ENCODE results near the gene VPS13D. TPM values are rescaled to one million over a fixed set of nuclear protein-coding genes. Genes with fewer than 3 reads are reported as not detected.

The VPS13D gene
- polyA plus RNA-seq, 3 donors, result 26.8 to 31.3 (median 27.1) TPM

DNA sequence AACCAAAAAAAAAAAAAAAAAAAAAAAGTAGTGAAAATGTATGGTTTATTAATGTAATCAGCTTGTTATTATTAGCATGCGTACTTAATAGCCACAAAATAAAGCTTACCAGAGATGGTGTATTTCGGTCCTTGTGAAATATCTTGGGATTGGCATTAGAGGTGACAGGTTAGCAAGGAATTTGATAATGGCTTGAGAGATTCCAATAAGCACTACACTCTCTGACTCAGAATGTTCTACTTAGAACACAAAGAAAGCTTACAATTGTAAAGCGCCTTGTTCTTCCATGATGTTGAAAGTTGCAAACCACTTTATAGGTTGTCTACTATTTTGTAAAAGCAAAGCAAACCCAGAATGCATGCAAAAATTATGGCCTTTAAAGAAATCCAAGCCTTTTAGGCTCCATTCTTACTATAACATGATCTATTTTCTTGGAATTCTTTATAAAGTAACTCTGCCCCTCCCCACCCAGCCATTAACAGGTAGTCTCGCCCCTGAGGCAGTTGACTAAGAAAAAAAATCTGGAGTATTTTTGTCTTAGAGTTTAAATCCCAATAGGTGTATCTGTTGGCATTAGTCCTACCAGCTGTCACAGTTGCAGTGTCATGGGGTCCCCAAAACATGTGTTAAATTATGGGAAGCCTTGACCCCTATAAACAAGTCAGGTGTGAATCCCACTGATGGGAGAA is 259.0 kb downstream of the VPS13D start:
- DNase-seq, result no peak

DNA sequence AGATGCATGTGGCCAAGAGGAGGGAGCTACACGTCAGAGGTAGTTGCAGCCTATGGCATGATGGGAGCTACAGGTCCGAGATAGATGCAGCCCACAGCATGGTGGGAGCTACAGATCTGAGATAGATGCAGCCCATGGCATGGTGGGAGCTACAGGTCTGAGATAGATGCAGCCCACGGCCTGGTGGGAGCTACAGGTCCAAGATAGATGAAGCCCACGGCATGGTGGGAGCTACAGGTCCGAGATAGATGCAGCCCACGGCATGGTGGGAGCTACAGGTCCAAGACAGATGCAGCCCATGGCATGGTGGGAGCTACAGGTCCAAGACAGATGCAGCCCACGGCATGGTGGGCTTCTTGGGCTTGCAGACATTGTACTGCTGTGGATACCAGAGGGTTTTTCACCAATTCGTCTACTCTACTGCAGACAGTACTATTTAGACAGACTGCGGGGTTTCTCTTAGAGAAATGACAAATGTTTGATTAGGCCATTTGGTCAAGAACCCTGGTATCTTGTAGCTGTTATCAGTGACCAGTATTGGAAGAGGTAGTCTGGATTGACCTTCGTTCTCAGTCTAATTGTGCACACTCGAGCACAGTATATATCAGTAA is 260.8 kb downstream of the VPS13D start:
- DNase-seq, result no peak

DNA sequence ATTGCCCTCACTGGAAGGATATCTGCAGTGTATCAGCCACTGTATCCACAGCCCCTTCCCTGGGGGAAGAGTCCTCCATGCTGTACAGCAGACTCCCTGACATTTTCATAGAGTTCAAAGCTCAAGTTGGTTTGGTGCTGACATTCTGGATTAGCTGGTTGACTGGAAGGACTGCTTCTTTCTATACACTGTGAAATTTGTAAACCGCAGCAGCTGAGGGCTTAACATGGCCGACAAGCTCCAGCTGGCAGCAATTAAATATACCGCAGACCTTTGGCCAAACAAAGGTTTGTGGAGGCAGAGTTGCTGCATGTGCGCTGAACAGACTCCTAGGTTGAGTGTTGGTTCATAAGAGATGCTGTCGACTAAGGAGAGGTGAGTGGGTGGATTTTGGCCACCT is 261.8 kb downstream of the VPS13D start:
- DNase-seq, result no peak

DNA sequence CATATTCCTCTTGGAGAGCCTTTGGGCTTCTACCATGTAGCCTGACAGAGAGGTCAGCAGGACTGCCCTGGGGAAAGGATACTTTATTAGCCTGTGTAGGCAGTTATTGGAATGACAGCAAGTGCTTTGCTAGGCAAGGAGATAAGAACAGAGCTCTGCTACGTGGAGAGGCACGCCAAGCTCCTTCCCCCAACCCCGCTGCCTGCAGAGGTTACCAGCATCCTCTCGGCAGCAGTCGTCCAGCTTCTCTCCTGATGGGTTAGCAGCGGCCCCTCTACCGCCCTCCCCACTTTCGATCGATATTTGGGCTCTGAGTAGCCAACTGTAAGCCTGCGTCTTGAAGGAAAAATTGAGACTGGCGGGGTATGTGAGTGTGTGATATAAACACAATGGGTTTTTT is 265.9 kb downstream of the VPS13D start:
- no peak for DNase-seq

DNA sequence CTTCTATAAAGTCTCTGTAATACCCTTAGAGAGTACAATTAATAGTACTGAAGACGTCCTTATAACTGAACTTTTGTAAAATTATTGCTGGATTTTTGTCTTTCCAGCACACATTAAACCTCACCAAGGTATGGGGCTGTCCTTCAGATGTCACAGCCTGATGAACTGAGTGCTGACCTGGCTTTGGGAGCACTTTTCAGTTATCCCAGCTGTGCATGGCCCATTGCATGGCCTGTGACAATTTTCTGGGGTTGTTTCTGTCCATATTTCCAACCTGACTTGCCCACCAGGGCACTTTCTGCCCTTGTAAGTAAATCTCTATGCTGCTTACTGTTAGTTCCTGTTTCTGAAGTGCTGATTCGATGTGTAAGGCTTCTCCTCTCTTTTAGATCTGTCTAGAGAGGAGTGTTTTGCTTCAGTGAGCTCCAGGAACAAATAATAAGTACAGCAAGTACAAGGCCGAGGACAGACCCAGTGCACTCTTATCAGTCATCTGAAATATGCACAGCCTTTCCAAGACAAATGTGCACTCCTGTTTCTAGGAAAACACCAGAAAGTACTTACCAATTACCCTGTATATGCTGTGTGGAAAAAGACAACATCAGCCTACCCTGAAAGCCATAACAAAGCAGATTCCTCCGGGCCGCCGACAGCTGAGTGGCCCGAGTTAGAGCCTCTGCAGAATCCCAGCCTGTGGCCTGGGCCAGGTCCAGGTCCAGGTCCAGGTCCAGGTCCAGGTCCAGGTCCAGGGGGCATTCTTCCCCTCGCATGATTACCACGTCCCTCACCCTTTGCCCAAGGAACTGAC is 266.5 kb downstream of the VPS13D start:
- no peak for DNase-seq

DNA sequence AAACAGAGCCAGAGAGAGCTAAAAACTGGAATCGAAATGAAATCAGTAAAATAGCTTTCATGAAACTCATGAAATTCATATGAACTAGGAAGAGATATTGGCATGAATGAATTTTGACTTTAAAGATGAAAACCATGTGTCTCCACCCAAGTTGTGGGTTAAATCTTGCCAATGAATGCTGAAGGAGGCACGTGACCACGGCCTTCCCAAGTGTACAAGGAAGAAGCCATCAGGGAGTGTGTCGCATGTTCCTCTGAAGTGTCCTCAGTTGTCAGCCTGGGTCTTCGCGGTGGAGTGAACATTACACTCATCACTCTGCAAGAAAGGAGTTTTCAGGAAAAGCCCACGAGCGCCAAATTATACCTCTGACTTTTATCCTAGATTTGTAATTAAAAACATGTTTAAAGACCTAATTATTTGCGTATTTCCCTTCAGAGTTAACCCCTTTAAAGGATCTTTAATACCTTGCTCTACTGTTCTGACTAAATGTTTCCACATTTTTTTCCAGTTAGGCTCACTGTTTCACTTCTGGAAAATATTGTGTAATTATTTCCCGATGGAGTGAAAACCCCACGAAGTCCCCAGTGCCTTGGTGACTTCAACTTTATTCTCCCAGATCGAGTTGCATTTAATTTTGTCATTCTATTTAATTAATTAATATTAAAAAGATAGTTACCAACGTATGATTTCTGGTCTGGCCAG is 269.9 kb downstream of the VPS13D start:
- no peak for DNase-seq

DNA sequence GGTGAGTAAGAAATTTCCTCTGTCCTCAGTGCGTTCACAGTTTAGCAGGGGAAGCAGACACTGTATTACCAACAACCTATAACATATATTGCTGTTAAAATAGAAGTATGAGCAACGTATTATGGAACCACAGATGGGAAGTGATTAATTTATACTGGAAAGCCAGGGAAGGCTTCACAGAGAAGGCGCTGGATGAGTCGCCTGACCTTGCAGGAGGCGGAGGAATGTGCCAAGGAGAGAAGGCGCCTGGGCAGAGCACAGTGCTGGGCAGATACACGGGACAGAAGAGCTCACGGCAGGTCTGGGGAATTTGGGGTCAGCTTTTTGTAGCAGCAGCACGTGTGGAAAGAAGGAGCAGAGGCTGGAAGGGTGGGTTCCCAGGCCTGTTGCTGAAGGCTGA is 271.8 kb downstream of the VPS13D start:
- DNase-seq, result no peak

DNA sequence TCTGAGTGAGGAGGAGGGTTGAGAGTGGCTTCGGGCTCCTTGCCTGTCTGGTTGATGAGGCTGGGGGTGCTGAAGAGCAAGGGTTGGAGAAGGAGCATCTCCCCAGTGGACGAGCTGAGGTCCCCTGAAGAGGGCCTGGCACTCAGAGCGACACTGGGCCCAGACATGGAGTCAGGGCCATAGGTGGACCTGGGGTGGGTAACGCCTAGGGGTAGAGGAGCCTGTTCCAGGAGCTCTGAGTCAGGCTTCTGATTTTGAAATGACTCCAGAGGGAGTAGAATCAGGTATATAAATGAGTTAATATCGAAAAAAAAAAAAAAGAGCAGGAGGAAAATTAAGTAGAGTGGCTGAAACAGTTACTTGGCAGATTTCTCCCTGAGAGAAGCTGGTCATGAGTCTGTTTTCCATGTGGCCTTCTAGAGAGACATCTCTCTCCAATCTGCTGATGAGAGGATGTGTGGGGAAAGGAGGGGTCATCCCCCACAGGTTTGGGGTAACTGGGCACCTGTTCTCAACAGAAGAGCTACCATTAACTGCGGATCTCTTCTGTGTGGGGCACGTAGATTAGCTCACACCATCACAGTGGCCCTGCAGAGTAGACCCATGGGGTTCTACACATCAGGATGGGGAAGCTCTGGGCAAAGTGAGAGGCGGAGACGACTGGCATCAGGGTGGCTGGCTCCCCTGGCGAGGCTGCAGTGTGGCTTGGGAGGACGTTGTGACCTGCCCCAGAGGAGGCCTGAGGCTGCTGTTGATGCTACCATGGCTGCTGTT is 272.7 kb downstream of the VPS13D start:
- DNase-seq, result no peak

DNA sequence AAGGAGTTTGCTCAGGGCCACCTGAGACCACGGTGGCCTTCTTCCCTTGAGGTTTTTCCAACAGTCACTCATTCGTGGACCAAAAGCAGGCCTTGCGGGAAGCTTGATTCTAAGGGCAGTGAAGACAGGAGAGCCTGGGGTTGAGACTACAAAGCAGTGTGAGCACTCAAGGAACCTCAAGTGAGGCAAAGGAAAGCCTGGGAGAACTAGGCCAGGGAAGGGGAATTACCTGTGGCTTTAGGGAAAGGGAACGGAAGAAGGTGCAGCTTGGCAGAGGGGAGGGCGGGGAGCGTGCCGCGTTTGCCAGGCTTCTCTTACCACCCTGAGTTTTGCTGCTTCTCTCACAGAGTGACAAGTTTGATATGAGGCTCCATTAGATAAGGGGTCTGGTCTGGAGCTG is 273.9 kb downstream of the VPS13D start:
- DNase-seq, result no peak

DNA sequence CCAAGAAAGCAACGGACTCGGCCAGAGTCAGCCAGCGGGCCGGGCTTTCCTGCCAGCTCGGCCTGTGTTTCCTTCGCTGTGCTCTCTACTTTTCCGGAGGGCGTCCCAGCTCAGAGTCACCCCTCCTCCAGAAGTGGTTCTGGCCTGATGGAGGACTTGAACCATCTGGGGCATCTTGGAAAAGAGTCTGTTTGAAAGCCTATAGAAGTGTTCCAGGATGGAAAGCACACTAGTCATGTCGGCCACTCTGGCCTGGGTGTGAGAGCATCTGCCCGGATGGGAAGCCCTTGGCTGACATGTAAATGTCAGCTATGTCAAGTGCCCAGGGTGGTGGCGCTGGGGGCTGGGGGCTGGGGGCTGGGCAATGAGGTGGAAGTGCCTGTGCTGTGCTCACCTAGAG is 274.8 kb downstream of the VPS13D start:
- DNase-seq, result no peak

DNA sequence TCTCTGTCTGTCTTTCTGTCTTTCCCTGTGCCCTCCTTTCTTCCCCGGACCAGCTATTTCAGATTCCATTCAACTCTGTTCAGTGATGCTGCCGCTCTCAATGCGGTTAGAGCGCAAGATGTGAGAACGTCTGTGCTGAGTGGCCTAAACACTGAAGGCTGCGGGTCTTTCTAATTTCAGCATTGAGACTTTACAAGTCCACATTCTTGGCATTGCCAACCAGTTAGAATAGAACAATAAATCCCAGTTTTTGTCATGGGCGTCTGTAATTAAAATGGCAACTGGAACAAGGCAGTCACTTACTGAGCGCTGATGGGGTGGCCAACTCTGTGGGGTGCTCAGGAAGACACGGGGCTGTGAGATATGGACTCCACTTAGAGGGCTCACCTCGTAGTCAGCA is 275.4 kb downstream of the VPS13D start:
- no peak for DNase-seq

DNA sequence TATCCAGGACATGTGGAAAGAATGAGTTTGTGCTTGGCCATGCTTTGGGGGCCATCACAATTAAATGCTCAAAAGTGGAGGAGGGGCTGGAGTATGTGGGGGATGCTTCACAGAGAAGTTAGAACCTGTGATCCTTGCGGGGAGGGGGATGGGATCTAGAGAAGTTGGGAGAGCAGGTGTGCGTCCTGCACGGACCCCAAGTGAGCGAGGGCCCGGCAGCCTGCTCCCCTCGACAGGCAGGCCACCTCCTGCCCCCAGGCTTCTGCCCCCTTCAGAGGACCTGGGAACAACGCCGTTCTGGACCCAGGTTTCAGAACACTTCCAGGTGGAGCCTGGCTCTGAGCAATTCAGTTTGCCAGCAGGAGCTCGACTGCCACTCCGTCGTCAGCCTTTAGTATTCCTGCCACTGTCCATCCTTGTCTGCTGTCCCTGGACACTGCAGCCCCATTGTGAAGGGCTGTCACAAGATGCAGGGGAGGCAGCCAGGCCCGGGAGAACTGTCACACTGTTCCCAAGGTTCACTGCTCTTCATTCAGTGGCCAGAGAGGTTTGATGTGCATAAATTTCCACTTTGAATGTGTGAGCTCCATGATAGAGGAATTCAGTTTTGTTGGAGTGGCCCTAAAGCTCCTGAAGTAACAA is 275.9 kb downstream of the VPS13D start:
- no peak for DNase-seq

DNA sequence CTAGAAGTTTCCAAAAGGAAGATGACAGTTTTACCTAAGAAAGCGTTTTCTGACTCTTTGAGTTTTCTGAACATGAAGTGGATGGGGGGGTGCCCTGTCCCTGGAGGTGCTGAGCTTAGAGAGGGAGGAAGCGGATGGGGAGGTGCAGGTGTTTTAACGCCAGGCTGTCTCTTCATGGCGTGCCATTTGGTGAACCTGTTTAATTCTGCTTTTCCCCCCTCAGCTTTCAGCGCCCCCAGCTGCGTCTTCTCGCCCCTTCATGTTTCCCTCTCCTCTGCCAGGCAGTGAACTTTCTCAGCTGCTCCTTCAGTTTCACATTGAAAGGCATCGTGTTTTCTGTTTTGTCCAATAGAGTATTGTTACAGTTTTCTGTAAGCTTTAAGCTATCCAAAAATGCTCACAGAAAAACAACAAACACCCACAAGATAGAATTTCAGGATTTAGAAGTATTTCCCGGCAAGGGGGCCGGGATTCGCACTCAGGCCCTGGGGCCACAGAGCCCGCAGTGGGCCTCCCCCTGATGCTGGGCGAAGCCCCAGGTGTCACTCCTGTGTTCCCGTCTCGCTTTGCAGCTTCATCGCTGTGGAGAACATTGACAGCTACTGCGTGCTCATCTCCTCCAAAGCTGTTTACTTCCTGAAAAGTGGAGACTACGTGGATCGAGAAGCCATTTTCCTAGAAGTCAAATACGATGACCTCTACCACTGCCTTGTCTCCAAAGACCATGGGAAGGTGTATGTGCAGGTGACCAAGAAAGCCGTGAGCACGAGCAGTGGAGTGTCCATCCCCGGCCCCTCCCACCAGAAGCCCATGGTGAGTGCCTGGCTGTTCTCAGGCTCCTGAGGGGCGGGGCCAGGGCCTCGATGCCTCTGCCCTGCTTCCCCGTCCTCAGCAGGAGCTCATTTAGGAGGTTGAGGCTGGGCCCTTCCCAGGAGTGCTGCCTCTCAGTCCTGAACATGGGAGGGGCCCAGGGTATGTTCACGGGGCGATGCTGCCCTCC is 276.8 kb downstream of the VPS13D start:
- no peak for DNase-seq

DNA sequence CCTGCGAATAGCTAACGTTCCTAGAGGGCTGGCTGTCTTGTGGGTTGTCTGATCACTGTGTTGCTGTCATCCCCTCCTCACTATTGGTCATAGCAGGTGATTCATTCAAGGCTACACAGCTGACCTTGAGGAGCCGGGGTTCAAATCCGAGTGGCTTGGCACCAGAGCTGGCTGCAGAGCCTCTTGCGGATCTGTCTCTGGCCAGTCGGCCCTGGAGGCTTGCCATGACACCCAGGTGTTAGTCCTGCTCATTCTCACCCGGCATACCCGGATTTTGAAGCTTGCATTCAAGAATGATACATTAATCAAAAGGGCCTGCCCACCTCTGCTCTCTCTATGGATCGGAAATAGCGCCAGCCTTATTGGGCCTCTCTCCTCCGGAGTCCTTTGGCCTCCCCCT is 277.8 kb downstream of the VPS13D start:
- no peak for DNase-seq

DNA sequence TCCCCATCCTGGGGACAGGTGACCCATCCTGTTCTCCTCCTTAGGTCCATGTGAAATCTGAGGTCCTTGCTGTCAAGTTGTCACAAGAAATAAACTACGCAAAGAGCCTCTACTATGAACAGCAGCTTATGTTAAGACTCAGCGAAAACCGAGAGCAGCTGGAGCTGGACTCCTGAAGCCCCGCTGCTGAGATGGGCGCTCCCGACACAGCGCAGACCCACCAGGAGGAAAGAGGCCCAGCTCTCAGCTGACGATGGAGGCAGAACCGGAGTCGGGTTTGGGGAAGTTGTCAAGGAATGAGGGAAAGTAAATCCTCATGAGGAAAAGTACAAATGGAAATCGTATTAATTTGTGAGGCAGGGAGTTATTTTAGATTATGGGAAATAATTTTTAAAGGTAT is 279.0 kb downstream of the VPS13D start:
- no peak for DNase-seq

DNA sequence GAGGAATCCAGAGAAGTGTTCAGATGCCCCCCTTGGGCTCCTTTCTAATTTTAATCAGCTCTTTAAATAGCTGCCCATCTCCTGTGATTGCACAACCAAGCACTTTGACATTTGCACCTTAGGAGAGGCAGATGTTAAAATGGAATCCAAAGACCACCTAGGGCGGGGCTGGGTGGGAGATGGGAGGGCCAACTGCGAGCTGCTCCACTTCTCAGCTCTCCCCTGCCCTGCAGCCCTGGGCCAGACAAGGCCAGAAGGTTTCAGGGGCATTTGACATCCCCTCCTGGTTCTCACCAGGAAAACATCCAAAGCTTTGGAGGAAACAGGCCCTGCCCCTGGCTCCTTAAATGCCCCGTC is 281.3 kb downstream of the VPS13D start:
- DNase-seq, result no peak

DNA sequence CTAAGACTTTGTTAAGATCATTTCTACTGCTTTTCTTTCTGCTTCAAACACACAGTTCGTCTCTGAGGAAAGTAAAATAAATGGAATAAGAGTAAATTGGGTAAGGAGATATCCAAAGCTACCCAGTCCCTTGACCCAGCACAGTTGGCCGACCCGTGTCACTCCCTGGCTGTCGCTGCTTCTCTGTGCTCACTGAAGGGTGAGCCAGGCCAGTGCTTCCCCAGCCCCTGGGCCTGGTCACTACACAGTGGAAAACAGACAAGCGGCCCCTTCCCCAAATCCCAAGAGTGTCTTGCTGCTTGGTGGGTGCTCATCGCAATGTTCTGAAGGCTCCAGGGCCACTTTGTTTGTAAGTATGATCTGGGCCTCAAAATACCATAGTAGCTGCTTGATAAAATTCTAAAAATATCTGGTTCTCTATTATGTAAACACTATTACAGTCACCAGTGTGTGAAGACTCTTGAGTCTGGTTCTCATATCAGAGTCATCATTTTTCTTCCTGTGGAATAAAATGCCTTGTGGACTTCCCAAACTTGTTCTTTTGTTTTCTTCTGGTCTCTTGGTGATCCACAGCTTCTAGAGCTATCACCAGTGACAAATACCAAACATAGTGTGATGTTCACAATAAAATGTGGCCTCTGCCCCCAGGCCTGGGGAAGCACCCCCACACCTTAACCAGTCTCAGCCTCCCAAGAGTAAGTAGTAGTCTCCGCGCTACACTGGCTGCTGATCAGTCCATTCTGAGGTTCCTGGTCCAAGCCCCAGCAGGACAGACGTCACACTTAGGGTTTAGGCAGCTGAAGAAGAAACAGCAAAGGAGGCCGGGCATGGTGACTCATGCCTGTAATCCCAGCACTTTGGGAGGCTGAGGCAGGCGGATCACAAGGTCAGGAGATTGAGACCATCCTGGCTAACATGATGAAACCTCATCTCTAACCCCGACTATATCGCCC is 282.0 kb downstream of the VPS13D start:
- DNase-seq, result no peak

DNA sequence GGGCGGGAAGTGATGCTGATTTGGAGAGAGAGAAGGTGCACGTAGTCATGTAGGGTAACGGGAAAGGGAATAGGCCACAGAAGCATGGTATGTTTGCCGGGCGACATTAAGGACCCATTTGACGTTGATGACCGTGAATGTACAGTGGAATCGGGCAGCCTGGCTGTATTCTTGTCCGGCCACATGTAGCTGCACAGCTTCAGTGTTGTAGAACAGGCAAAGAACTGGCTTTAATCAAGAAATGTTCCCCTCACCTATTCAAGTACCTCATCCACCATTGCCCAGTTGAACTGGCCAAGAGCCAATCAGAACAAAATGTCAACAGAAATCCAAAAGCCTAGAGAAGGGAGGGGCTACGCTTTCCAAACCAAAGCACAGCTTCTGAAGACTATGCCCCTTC is 283.4 kb downstream of the VPS13D start:
- DNase-seq, result no peak

DNA sequence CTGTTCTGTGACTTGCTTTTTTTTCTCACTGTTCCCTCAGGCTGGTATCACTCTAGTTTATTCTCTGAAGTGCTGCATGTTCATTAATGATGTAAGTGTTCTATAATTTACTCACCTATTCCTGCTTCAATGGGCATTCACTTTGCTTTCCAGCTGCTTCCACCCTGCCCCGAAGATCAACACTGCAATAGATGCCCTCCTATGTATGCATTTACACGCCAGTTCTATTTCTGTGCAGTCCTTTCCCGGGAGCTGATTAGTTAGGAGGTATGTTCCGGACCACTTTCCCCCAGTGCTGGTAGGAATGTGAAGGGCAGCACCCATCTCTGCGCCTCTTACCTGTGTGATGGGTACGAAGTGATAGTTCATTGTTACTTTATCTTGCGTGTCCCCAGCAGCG is 284.8 kb downstream of the VPS13D start:
- no peak for DNase-seq

All from renal pelvis (tissue), 4 donors.